Lung (tissue), 12 donors: ENCODE data around the gene SYNGR3. TPM values are rescaled to one million over a fixed set of nuclear protein-coding genes. Genes with fewer than 3 reads are reported as not detected.

Experiments used
- ATAC-seq: fragments of 200-7000 bp; cut with Tn5 transposase; one replicate; pipeline ENCODE4 v1.9.1; 2020; ENCODE audit warnings: moderate number of reproducible peaks; ENCODE audit not compliant: insufficient read depth, low FRiP score
- DNase-seq, 3 donors: peaks; one replicate each; pipeline ENCODE4 v3.0.0-alpha.2; 2013 to 2017
- H3K27ac ChIP-seq, 2 donors: one replicate each; pipeline ENCODE4 v1.5.1; 2013; ENCODE audit warnings: mild to moderate bottlenecking in 2 of 2, moderate library complexity in 2 of 2, control low read depth in 1 of 2, inconsistent platforms in 1 of 2, low read depth in 1 of 2, low read length in 1 of 2
- H3K27me3 ChIP-seq, 3 donors: one replicate each; pipeline ENCODE4 v1.5.1; 2013; ENCODE audit warnings: low read length in 2 of 3; ENCODE audit not compliant: control insufficient read depth in 3 of 3, insufficient read depth in 3 of 3
- H3K36me3 ChIP-seq, 4 donors: one replicate each; pipeline ENCODE4 v1.5.1; 2013; ENCODE audit warnings: low read length in 4 of 4, mild to moderate bottlenecking in 1 of 4, moderate library complexity in 1 of 4; ENCODE audit not compliant: control insufficient read depth in 4 of 4, insufficient read depth in 4 of 4
- H3K4me1 ChIP-seq, 5 donors: one replicate each; pipeline ENCODE4 v1.5.1; 2013; ENCODE audit warnings: low read length in 5 of 5, mild to moderate bottlenecking in 2 of 5, moderate library complexity in 1 of 5; ENCODE audit not compliant: control insufficient read depth in 5 of 5, insufficient read depth in 5 of 5
- H3K4me3 ChIP-seq: one replicate; pipeline ENCODE4 v1.5.1; 2013; ENCODE audit warnings: mild to moderate bottlenecking, control low read depth, moderate library complexity
- H3K9ac ChIP-seq, 2 donors: one replicate each; pipeline ENCODE4 v1.5.1; 2013; ENCODE audit warnings: low read length in 2 of 2, control low read depth in 1 of 2; ENCODE audit not compliant: insufficient read depth in 1 of 2
- H3K9me3 ChIP-seq, 4 donors: one replicate each; pipeline ENCODE4 v1.5.1; 2013; ENCODE audit warnings: low read length in 3 of 4, mild to moderate bottlenecking in 1 of 4, moderate library complexity in 1 of 4; ENCODE audit not compliant: control insufficient read depth in 4 of 4, insufficient read depth in 3 of 4
- WGBS, 2 donors: extraction: QIAGEN DNeasy Blood & Tissue Kit; methylation state at CpG; one replicate each; pipeline ENCODE4 v1.1.7; 2013; 5-methylcytosine and 5-hydroxymethylcytosine counted together
- polyA plus RNA-seq, 2 donors: library from polyadenylated mRNA; stranded (reverse); fragments of 200-250 nt; gene quantifications; one replicate each; pipeline ENCODE4 v1.2.1, GENCODE V29; 2013
- total RNA-seq, 2 donors: library from RNA; depleted of rRNA in 1 of 2; stranded (reverse); fragments of >200 nt in 1 of 2; gene quantifications; one replicate each; pipeline ENCODE4 v1.2.1, GENCODE V29; 2014 to 2021
- TF ChIP-seq, protein P1 (sequence below): IDR thresholded peaks from 2 replicates; pipeline ENCODE4 v1.5.1; 2012; ENCODE audit warnings: mild to moderate bottlenecking; ENCODE audit errors: control extremely low read depth, extremely low read depth
- donor health status: control.
- donor health status: control.
- donor health status: Bipolar disorder and iron deficiency.
- donor health status: healthy.
- donor health status: DM: yes; HTN: yes; CAD: no.

Gene SYNGR3
- total and polyA plus RNA-seq, 4 donors: 0.10 to 0.69 (median 0.43) TPM

- Histone ChIP-seq H3K36me3 (no peaks in the 10 kb centered on the region), H3K4me3 (no peak overlapping the region), H3K9me3 (no peaks in the 10 kb centered on the region), H3K9ac (peak overlapping the region in 1 of 2 donors; percentile 79), H3K27me3 (peaks cover 4 to 7% (median 4%) of the 10 kb centered on the region in 3 donors), H3K4me1 (peaks cover 0 to 36% (median 13%) of the 10 kb centered on the region in 5 donors), H3K27ac (no peak overlapping the region)
- ATAC-seq: no peak
- TF ChIP-seq, protein P1, sequence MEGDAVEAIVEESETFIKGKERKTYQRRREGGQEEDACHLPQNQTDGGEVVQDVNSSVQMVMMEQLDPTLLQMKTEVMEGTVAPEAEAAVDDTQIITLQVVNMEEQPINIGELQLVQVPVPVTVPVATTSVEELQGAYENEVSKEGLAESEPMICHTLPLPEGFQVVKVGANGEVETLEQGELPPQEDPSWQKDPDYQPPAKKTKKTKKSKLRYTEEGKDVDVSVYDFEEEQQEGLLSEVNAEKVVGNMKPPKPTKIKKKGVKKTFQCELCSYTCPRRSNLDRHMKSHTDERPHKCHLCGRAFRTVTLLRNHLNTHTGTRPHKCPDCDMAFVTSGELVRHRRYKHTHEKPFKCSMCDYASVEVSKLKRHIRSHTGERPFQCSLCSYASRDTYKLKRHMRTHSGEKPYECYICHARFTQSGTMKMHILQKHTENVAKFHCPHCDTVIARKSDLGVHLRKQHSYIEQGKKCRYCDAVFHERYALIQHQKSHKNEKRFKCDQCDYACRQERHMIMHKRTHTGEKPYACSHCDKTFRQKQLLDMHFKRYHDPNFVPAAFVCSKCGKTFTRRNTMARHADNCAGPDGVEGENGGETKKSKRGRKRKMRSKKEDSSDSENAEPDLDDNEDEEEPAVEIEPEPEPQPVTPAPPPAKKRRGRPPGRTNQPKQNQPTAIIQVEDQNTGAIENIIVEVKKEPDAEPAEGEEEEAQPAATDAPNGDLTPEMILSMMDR: no peak
- DNase-seq: peak in 2 of 3 donors; percentile 72 to 75
- 2 to 3% methylated on average over 13 to 14 of the region's 14 CpGs for WGBS, 2 donors
These were observed 32.9 kb downstream of the SYNGR3 start for GRCh38 chr16:2022723-2023091.

GRCh38 chr16:2023092-2024031, 33.6 kb downstream of the SYNGR3 start:
- H3K4me3 ChIP-seq: no peak overlapping the region
- TF ChIP-seq, protein P1: peak; percentile 99
- peak; percentile 93 for ATAC-seq
- 10 to 17% methylated on average over 44 to 53 of the region's 53 CpGs for WGBS, 2 donors
- peaks cover 0 to 43% (median 17%) of the 10 kb centered on the region in 5 donors for H3K4me1 ChIP-seq
- no peaks in the 10 kb centered on the region for H3K36me3 ChIP-seq
- no peaks in the 10 kb centered on the region for H3K9me3 ChIP-seq
- peak overlapping the region in 1 of 2 donors; percentile 79 for H3K9ac ChIP-seq
- peak overlapping the region; percentile 56 to 82 for H3K27ac ChIP-seq
- peaks cover 4 to 7% (median 4%) of the 10 kb centered on the region in 3 donors for H3K27me3 ChIP-seq
- DNase-seq: peak; percentile 94 to 96 (median 96)

- Histone ChIP-seq H3K27ac (peak overlapping the region; percentile 56 to 82), H3K36me3 (peaks cover 0 to 1% (median 0%) of the 10 kb centered on the region in 4 donors), H3K4me3 (peak overlapping the region; percentile 2), H3K27me3 (peaks cover 4 to 7% (median 4%) of the 10 kb centered on the region in 3 donors), H3K9ac (no peak overlapping the region), H3K9me3 (no peaks in the 10 kb centered on the region), H3K4me1 (peaks cover 0 to 50% (median 22%) of the 10 kb centered on the region in 5 donors)
- 73 to 81% methylated on average over 12 of the region's 12 CpGs for WGBS, 2 donors
- ATAC-seq (no peak), DNase-seq (no peak)
- TF ChIP-seq, protein P1: no peak
These were observed 34.3 kb downstream of the SYNGR3 start for GRCh38 chr16:2024032-2024420.
